Measurements from ENCODE around the gene WNT5A.

WNT5A gene

DNA sequence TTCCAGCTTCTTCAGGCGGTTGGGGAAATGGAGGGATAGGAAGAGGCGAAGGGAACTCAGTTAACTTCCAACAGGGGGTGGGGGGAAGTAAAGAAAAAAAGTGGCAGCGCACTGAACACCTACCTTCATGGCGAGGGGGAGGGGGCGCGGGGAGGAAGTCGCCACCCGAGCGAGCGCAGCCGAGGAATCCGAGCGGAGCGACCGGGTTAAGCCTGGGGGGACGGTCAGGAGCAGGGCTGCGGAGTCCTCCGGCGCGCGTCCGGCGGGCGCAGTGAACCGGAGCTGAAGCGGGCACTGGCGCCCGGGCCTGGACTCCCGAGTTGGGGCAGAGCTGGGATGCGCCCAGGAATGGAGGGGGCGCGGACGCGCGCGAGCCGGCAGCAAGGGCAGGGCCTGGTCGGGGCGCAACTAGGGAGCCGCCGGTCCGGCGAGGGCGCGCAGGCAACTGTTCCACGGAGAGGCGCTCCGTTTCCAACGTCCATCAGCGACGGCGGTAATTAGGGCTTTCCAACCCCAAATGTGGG lies at the start of gene WNT5A:
Gene WNT5A, minus strand, starts transcription at position 450 of the 524 bp plus-strand sequence. Its CDS starts 321 bp downstream, at position 129.
- no peak for DNase-seq

DNA sequence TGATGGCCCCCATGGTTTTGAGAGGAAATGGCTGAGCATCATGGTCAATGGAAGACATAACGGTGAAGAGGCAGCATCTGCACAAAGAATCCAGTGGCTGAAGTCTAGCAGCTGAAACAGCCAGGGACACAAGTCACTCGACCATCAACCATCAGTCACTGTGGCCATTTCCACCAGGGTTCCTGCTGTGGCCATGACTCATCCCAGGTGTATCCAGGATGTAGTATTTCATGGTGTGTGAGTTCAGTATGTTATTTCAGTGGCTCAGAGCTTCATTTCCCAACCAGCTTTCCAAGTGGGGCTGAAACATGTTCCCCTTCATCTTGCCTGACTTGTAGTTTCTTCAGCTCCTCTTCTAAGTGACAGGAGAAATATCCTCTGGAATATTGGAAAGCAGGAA lies 47.8 kb upstream of the WNT5A start:
- DNase-seq: no peak

DNA sequence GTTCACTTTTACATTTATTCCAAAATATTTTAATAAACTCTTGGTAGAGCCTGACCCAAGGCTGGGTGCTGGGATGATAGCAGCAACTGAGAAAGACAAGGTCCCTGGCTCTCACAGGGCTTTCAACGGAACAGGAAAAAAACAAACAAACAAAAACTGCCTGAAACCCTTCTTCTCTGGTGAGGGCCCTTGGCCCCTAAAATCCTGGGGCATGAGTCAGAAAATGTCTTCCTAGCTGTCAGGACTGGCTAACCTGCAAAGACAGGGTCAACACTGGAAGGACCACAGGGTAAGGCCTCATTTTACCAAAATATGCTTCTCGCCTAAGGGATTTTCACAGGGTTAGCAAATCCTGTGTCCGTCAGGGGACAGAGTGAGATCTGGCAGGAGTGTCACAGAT lies 45.7 kb upstream of the WNT5A start:
- DNase-seq: no peak

DNA sequence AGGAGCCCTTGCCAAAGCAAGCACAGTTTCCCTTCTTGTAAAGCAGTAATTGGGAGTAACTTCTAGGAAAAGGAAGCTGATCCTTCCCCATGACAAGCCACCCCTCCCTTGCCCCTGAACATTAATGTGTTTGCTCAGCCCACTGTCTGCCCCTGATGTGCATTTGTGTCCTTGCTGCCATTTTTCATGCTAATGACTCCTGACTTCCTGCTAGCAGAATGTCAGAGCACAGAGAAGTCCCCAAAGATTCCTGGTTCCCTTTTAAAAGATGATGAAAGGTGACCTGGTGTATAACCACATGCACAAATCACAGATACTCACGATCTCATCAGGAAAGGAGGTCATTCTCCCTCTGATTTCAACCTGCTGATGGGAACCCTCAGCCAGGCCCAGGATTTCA lies 44.2 kb upstream of the WNT5A start:
- no peak for DNase-seq

DNA sequence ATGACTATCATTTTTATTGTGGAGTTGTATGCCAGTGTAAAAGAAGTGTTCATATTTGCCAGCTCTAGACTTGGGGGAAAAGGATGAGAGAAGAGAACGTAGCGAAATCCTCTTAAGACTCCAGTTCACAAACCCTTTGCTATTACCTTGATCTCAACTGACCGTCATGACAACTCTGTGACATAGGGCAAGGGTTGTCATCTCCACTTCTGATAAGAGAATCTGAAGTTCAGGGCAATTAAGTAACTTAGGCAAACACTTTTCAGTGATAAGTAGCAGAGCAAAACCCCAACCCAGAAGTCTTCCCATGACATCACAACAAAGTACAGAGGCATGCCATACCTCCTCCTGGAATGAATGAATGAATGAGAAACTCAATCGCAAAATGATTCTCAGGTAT lies 40.3 kb upstream of the WNT5A start:
- no peak for DNase-seq

DNA sequence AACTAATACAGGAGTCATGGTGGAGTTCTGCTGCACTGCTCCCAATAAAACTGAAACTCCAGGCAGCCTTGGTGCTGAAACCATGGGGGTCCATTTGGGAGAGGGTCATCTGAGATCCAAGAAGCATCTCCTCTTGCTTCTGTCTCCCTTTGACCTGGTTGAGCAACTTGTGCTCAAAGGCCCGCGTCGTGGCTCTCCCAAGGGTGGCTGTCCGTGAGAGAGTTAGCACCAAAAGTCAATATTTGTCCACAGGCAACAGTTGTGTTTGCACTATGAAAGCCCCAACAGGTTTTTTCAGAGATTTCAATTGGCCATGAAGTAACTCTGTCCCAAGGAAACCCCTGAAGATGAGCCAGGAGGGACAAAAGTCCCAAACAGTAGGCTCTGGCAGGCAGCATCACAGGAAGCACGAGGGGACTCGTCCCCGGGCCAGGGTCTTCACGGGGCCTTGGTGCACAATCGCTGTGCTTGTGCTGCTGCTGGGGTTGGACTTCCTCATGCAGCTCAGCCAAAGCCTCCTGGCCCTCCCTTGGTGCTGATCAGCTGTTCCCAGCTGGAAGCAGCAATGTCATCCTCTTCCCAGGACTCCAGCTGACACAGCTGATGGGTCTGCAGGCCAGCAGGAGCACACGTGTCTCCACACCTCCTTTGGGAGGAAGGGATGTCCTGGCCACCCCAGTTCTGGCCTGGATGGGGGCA lies 39.4 kb upstream of the WNT5A start:
- no peak for DNase-seq

DNA sequence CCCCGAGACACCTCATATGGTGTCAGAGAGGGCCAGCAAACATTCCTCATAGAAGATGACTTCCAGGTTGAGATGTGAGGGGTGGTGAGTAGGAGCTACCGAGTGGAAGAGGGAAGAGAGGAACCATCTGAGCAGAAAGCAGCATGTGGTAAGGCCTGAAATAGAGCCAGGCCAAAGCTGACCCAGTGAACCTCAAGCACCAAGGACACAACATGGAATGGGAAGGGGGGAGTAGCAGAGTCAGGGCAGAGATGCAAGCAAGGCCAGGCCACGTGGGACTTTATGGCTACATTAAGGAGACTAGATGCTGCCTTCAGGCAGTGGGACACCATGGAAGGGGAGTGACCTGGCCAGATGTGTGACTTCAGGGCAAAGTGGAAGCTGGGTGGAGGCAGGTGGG lies 38.3 kb upstream of the WNT5A start:
- DNase-seq: no peak

DNA sequence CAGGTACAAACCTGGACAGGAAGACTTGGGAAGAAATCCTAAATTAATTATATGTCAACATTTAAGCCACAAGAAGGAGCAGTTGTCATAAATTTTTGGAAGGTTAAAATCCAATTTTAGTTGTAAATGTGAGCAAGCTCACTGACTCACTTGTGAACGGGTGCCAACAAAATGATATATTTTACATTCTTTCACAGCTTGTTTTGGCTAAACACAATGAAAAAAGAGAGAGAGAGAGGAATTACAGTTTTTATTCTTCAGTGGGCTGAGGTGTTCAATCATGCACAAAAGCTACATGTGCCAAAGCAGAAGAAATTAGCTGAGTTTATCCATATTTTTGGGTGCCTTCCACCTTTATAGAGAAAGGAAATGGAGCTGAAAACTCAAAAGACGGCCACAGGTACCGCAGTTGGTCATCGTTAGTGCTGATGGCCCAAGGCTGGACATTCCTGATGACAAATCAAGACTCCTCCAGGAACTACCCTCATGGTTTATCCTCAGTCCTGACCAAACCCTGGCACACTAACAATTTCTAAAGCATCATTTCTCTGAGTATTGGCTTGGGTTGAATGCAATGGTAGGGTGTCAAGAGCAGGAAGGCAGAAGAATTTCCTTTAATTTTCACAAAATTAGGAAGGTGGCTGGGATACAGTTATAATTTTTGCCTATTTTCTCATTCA lies 37.6 kb upstream of the WNT5A start:
- DNase-seq: no peak

DNA sequence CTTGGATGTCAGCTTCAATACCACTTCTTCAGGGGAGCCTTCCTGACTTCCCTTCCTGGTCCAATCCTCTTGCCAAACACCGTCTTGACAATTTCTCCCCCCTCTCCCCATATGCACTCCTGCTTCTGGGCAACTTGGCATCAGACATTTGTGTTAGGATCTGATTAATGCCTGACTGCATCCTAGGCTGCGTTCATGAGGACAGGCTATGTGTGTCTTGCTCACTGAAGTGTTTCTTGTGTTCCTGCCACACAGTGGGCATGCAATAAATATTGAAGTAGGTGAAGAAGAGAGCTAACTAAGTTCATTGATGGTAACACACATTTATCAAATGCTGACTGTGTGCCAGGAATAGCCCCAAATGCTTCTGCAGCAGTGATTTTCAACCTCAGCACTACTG lies 36.4 kb upstream of the WNT5A start:
- DNase-seq: no peak

DNA sequence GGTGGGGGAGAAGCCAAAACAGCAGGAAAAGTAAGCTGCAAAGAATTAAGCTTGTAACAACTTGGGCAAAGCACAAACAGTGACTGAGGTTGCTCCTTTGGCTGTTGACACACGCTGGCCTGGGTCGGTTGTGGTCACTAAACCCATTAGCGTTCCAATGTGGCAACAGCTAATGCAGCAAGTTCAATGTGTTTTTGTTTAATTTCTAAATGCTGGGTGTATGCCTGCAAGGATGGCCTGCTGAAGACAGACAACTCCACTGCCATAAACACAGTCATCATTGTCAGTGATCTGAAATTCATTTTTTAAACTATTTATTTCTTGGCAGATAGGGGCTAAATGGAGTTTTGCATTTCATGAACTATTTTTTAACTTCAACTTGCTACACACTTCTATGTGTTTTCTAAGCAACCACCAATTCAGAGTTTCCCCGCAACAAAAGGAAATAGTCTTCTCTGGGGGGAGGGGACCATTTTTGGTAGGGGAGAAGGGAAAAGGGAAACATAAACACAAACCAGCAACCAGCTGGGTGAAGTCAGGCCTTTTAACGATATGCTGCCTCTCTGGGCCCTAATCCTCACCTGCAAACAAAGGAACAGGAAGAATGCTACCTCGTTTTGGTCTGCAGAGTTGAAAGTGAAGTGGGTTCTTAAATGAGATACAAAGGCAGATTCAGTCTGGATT lies 34.8 kb upstream of the WNT5A start:
- DNase-seq: no peak

DNA sequence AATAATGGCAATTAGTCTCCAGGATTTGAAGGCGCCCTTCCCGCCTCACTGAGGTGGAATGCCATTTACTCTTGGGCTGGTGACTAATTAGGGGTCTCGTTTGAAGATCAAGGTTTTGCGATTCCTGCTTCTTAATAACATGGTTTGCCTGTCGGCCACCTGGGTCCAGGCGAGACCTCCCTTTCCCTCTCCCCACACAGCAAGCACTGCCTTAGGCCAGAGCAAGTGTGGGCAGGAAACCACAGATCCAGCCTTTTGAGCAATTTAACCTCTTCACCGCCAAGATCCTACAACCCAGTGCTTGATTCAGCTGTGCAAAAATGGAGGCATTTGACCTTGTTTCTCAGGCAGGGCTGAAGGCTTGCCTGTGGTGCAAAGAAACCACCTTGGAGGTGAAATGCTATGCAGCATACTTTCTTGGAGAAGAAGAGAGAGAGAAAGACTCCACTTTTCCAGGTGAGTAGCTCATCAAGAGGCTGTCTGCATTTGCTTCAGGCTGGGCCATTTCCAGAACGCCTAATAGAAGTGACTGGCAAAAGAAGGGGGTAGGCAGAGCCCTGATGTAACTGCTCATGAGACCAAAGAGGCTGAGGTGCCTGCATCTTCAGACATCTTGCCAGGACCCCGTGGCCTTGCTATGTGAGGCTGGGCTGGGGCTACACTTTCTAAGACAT lies 34.1 kb upstream of the WNT5A start:
- no peak for DNase-seq

DNA sequence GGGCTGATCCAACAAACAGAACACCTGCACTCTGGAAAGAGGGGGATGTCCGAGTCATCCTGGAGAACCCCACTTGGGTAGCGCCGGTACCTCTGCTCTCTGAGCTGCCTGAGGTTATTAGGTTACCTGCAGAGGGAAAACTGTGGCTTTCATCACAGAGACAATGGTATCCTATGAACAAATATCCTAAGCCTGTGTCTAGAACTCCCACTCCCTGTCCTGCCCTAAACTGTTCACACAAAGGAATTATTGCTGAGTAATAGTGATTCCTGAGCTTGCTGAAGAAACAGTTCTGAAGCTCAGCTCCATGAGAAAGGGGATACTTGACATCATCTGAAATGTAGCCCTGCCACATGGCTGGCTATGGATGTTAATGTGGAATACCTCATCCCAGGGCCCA lies 31.9 kb upstream of the WNT5A start:
- no peak for DNase-seq

DNA sequence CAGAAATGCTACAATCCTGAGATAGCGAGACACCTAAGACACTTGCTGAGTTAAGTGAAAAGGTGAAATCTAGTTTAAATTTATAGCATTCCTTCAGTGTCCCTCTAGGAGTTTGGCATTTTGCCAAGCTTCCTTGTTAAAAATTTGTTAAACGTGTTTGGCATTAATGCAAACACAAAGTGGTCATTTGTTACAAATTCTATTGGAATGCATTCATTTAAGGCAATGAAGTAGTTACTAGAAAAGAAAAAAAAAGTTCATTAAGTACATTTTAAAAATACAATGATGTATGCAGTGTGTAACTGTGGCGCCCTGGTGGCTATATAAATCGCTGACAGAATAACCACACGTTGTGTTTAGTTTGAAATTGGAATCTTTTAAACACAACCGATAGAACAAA lies 31.3 kb upstream of the WNT5A start:
- DNase-seq: no peak

DNA sequence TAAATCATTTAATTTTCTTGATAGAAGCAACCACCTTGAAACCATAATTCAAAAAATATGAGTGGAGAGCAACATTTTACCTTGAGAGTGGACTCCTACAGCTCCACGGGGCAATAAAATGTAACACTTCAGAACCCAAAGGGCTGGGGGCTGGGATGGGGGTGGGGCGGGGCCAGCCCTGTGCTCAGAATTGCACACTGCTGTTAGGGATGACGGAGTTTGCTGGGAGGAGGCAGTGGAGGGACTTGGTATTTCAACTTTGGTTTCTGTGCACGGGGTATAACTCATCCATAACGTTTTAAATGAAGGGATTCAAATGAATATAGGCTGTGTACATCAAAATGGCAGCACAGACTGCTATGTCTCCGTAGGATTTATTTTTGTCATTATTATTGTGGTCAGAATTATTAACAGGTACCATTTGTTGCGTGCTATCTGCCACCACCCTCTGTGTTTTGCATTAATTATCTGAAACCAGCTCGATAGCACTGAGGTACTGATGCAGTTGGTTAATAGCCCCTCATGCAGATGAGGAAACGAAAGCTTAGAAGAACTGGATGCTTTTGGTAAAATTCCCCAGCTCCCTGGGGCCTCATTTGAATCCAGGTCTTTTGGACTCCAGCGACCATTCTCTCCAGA lies 29.4 kb upstream of the WNT5A start:
- DNase-seq: no peak

DNA sequence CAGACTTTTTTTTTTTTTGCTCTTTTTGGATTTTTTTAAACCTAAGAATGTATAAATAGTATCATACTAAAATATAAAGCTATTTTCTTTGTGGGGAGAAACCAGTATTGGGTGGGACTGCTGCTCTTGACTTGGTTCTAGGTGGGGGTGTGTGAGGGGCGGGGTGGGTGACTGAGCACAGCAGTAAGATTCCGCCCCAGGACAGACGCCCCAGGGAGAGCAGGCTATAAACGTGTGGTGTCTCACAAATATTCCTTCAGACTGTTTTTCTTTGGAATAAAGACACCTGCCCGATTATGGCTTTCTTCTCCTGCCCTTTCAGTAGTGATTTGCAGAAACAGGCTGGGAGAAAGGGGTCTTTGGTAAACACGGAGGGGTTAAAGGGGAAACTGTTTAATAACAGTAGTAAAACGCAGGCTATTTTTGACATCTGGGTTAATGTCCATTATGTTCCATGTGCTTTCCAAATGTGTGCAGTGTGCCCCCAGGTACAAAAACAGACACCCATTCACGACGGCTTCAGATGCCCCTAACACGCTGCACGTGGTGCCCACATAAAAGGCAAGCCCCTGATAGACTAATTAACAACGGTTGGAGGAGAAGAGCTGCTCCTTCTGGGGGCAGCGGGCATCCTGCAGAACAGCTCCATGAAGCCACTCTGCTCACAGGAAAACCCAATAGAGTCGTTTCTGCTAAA lies 28.6 kb upstream of the WNT5A start:
- no peak for DNase-seq

DNA sequence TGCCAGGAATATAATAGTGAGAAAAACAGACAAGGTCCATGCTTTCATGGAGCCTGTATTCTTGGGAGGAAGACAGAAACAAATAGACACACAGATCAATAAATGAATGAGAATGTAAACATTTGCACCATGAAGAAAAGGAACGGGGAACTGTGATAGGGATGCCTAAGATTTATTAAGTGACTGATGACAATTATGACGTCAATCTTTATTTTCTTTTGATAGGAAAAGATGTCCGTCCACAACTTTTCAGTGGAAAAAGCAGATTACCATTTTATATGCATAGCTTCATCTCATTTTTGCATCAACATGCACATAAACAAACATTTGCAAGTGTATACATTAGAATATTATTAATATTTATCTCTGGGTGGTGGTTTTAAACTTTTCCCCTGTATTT lies 27.9 kb upstream of the WNT5A start:
- DNase-seq: no peak

DNA sequence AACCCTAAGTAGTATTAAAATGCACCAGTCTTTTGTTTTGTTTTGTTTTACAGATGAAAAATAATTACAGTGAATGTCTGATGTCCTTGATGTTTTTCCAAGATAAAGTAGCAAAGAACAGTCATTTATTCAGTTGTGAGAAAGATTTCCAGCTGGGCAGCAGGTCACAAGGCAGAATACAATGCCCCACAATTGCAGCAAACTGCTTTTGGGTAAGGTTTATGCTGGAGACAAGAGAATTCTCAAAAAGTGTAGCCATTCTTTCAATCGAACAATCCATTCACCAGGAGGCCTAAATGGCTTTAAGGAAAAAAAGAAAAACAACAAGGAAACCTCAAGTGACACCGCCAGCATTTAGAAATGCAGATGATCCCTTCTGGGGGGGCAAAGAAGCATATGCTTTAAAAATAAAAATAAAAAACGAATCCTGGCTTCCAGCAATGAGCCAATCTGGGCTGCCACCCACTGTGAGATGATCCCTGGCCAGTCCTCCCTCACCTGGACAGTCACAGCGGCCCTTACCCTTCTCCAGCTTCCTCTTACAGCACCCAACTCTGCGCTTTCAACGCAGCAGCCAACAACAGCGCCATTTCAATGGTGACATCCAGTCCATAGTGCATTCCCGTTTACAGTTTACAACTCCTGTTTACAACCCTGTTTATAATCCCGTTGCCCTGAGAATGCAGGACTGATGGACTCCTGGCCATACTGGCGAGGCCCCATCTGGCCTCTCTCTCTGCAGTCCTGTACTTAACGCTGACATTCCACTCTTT lies 25.7 kb upstream of the WNT5A start:
- DNase-seq: no peak

DNA sequence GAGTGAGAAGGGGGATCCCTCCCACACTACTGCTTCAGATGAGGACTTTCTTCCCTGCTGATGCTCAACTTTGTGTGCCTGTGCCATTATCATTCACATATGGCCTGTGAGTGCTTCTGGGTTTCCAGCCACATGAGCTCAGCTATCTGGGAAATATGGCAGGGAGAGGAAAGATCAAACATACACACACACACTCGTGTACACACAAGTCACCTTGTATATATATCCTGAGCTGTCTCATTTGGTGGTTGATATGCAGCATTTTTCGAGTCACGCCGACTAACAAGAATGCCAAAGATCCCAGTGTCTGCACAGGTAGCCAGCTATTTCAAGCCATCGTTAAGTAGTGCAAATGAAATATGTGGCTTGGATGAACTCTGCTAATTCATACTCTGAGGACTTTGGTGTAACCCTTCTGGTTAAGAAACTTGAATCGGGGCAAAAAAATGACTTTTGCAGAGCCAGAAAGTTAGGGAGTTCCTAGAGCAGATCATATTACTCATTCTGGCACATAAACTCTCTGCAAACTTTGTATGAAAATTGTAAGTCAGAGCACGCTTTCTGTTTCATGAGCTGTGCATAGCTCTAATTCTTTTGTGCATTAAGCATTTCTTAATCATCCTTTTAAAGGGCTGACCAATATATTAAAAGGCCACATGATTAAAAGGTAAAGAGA lies 24.9 kb upstream of the WNT5A start:
- no peak for DNase-seq

DNA sequence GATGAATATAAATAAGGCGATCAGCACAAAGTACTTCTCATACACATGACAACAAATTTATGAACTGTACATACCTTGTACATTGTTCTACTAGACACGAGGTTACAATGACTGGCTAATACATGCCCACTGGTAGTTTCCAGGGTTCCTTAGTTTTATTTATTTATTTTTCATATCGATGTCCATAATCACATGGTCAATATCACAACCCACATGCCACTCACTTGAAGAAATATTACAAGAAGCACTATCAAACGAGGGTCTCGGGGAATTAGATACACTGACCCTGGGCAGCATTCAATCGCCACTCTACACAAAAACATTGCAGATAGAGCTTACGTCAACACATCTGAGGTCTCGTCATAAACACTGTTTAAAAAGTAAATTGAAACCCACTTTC lies 21.2 kb upstream of the WNT5A start:
- DNase-seq: no peak

DNA sequence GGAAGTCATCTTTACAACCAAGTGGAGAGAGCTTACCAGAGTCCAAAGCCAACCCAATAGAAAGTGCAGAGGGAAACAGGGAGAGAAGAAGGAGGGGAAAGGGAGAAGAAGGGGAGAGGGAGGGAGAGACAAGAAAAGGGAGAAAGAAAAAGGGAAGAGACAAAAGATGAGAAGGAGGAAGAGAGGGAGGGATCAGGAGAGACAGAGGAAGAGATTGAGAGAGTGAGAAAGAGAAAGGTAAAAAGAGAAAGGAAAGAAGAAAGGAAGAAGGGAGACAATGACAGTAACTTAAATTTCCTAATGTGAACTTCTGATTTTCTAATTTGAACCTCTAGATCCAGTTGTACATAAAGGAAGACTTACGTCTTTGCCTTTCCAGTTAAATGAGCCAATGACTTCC lies 20.7 kb upstream of the WNT5A start:
- no peak for DNase-seq

DNA sequence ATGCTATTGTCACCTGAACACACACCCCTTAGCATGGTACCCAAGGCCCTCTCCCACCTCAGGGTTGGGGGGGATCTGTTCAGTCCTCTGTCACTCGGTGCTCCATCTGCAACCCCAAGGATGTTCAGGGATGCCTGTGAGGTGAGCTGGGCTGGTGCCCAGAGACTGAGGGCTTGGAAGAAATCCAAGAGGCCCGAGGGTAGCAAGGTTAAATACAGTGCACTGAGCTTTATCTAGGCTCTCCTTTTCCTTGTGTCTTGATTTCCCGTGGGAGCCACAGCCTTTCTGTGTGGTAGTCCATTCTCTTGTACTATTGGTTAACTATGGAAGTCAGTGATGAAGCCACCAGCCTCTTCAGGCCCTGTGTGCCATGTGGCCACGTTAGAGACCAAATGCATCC lies 18.7 kb upstream of the WNT5A start:
- no peak for DNase-seq
